ENCODE data around the gene LRP1B. TPM values are rescaled to one million over a fixed set of nuclear protein-coding genes. Genes with fewer than 3 reads are reported as not detected.

The LRP1B gene
- polyA plus RNA-seq, 1 of the 3 experiments (the other 2 are of a cell fraction) = 0.28 TPM

- Histone ChIP-seq H3F3A (replicated peaks; ENCODE audit: insufficient read depth) (no peaks in the 10 kb centered on the region), H3K27me3 (ENCODE audit: insufficient read depth) (no peaks in the 10 kb centered on the region), H2AFZ (ENCODE audit: low read depth) (no peak overlapping the region), H3K4me1 (ENCODE audit: control insufficient read depth in 1 of 2, insufficient read depth in 2 of 2, low read depth in 1 of 2, low read length in 1 of 2) (no peaks in the 10 kb centered on the region), H3K4me3 (ENCODE audit: low read depth in 2 of 2, low read length in 1 of 2) (no peak overlapping the region), H4K20me1 (ENCODE audit: insufficient read depth) (no peaks in the 10 kb centered on the region), H3K27ac (ENCODE audit: low read depth in 2 of 2, low read length in 1 of 2) (no peak overlapping the region), H3K4me2 (no peak overlapping the region), H3K36me3 (replicated peaks in 1 of 2; ENCODE audit: control insufficient read depth in 1 of 2, insufficient read depth in 2 of 2, low read length in 1 of 2) (no peaks in the 10 kb centered on the region), H3K79me2 (ENCODE audit: insufficient read depth) (no peaks in the 10 kb centered on the region), H3K9me2 (no peaks in the 10 kb centered on the region), H3K9ac (no peak overlapping the region), H3K9me3 (no peaks in the 10 kb centered on the region)
- DNase-seq = no peak
- WGBS (ENCODE audit: low lambda C conversion rate) = 89% methylated on average over 3 of the region's 3 CpGs
- TF ChIP-seq ELF1 (IDR thresholded peaks at IDR 0.05) = no peak
- TF ChIP-seq FOXJ3 (CRISPR knock-in tag; IDR thresholded peaks at IDR 0.05) = no peak
- no peak for TF ChIP-seq TCF12 (IDR thresholded peaks at IDR 0.05)
- TF ChIP-seq IRF3 (IDR thresholded peaks at IDR 0.05; ENCODE audit: low read depth, low read length) = no peak
- TF ChIP-seq USF2 (IDR thresholded peaks at IDR 0.05; ENCODE audit: borderline replicate concordance, low read depth, low read length) = no peak
- no peak for TF ChIP-seq RAD21 (IDR thresholded peaks at IDR 0.05; ENCODE audit: low read length)
- no peak for TF ChIP-seq SIN3A (IDR thresholded peaks at IDR 0.05; ENCODE audit: borderline replicate concordance, low read depth, low read length)
- no peak for TF ChIP-seq CHD2 (IDR thresholded peaks at IDR 0.05; ENCODE audit: low read length, partially characterized antibody)
- no peak for TF ChIP-seq POLR2AphosphoS5 (IDR thresholded peaks at IDR 0.05; ENCODE audit: low read depth, low read length)
- no peak for TF ChIP-seq NRF1 (IDR thresholded peaks at IDR 0.05; ENCODE audit: low read depth, low read length)
- no peak for TF ChIP-seq REST (IDR thresholded peaks at IDR 0.05; ENCODE audit: low read depth, low read length)
- TF ChIP-seq MEF2A (IDR thresholded peaks at IDR 0.05; ENCODE audit: borderline replicate concordance, low read depth) = no peak
- no peak for TF ChIP-seq RFX5 (IDR thresholded peaks at IDR 0.05; ENCODE audit: low read length)
- TF ChIP-seq FOXM1 (IDR thresholded peaks at IDR 0.05; ENCODE audit: low read depth) = no peak
- TF ChIP-seq NFIC (IDR thresholded peaks at IDR 0.05; ENCODE audit: borderline replicate concordance) = no peak
- TF ChIP-seq CTCF (IDR thresholded peaks at IDR 0.05) = no peak
- POLR2A ChIA-PET = no interaction called here
- CTCF ChIA-PET = no interaction called here
Measured at GRCh38 chr2:140747665-140748064, 1383.2 kb downstream of the LRP1B start.
